Gastrocnemius medialis (tissue), 4 donors: ENCODE data around the gene PLEKHH2.

ENCODE experiments used
- POLR2A ChIP-seq, 2 donors: fragments of 450-650 bp; IDR thresholded peaks; one replicate each; pipeline ENCODE4 v1.6.1; 2017; ENCODE audit warnings: antibody characterized with exemption in 2 of 2, mild to moderate bottlenecking in 2 of 2, moderate library complexity in 2 of 2
- TF ChIP-seq, protein P1 (sequence below), 5 experiments: fragments of 450-650 bp in 3 of 5; fragments of 200-600 bp in 2 of 5; sonication (generic) in 2 of 5; IDR thresholded peaks in 4 of 5; conservative IDR thresholded peaks in 1 of 5; 1 replicate in 4 of 5; 2 replicates in 1 of 5; pipeline ENCODE4 v1.5.1; 2016 to 2019; ENCODE audit warnings: antibody characterized with exemption in 5 of 5, mild to moderate bottlenecking in 3 of 5, moderate library complexity in 3 of 5

DNA sequence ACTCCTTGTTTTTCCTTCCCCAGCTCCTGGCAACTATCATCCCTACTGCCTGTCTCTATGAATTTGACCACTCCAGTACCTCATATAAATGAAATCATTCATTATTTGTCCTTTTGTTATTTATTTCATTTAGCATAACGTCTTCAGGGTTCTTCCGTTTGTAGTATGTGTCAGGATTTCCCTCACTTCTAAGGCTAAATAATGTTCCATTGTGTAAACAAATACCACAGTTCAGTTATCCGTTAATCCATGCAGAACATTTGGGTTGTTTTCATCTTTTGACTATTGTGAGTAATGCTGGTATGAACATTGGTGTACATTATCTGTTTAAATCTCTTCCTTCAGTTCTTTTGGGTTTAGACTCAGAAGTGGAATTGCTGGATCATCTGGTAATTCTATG is 155.6 kb downstream of the PLEKHH2 start:
- no peak for TF ChIP-seq POLR2A (IDR thresholded peaks at IDR 0.05)
- TF ChIP-seq, protein P1, sequence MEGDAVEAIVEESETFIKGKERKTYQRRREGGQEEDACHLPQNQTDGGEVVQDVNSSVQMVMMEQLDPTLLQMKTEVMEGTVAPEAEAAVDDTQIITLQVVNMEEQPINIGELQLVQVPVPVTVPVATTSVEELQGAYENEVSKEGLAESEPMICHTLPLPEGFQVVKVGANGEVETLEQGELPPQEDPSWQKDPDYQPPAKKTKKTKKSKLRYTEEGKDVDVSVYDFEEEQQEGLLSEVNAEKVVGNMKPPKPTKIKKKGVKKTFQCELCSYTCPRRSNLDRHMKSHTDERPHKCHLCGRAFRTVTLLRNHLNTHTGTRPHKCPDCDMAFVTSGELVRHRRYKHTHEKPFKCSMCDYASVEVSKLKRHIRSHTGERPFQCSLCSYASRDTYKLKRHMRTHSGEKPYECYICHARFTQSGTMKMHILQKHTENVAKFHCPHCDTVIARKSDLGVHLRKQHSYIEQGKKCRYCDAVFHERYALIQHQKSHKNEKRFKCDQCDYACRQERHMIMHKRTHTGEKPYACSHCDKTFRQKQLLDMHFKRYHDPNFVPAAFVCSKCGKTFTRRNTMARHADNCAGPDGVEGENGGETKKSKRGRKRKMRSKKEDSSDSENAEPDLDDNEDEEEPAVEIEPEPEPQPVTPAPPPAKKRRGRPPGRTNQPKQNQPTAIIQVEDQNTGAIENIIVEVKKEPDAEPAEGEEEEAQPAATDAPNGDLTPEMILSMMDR (IDR thresholded peaks at IDR 0.05 in 4 of 5, conservative IDR thresholded peaks at IDR 0.05 in 1 of 5): no peak
